ENCODE measurements around the gene GARIN3. TPM values are rescaled to one million over a fixed set of nuclear protein-coding genes. Genes with fewer than 3 reads are reported as not detected.

Gene GARIN3
- polyA plus RNA-seq, 2 donors: not detected

DNA sequence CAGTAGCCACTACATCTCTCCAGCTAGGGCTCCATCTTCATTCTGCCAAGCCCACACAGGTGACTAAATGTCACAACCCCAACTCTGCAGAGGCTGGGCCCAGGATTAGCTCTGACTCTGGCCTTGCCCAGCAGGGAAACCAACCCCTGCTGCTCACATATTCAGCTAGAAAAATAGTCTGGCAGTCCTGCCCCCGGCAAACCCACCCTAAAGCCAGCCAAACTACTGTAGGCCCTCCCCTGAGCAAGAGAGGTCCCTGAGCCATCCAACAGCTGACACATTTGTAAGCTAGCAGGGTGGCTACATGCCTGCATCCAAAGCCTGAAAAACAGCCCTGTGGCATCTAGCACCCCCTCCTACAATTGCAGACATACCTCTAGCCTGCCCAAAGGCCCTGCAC lies 46.0 kb downstream of the GARIN3 start:
- Histone ChIP-seq H3K9me3 (ENCODE audit: control insufficient read depth in 2 of 2, insufficient read depth in 1 of 2, low read depth in 1 of 2, low read length in 1 of 2) (peaks cover 2 to 5% of the 10 kb centered on the region in 2 donors), H3K27me3 (ENCODE audit: control insufficient read depth in 1 of 2, insufficient read depth in 2 of 2, low read length in 2 of 2) (no peaks in the 10 kb centered on the region), H3K36me3 (ENCODE audit: control insufficient read depth in 2 of 2, insufficient read depth in 2 of 2, low read length in 1 of 2) (no peaks in the 10 kb centered on the region), H3K27ac (ENCODE audit: low read depth in 2 of 2, low read length in 1 of 2) (no peak overlapping the region), H3K4me1 (ENCODE audit: control insufficient read depth in 2 of 2, insufficient read depth in 2 of 2, low read length in 1 of 2) (no peaks in the 10 kb centered on the region), H3K4me3 (ENCODE audit: low read depth in 1 of 2, low read length in 2 of 2) (no peak overlapping the region)
- WGBS, 2 donors: 60 to 89% methylated on average over 1 of the region's 1 CpG

DNA sequence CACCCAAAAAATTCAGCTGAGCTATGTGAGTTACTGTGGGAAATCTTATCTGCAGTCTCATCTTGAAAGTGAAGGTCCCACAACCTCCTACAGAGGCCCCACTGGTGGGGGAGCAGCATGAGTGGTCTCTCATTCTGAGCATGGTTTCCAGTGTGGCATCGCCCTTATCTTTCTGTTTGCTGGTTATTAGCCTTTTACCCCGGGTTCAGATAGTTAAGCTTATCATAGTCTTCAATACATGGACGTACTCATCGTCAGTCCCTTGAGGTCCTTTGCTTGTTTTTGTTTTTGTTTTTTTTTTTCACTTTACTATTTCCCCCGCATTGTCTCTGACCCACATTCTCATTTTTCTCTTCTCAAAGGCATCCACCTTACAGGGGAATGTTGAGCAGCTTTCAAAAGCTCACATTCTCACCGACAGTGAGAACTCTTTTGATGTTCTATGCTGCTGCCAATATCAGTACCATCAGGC lies 49.5 kb downstream of the GARIN3 start:
- H3K27me3 ChIP-seq (ENCODE audit: control insufficient read depth in 1 of 2, insufficient read depth in 2 of 2, low read length in 2 of 2): no peaks in the 10 kb centered on the region
- H3K27ac ChIP-seq (ENCODE audit: low read depth in 2 of 2, low read length in 1 of 2): no peak overlapping the region
- H3K4me1 ChIP-seq (ENCODE audit: control insufficient read depth in 2 of 2, insufficient read depth in 2 of 2, low read length in 1 of 2): no peaks in the 10 kb centered on the region
- no peak overlapping the region for H3K4me3 ChIP-seq (ENCODE audit: low read depth in 1 of 2, low read length in 2 of 2)
- peaks cover 0 to 5% of the 10 kb centered on the region in 2 donors for H3K9me3 ChIP-seq (ENCODE audit: control insufficient read depth in 2 of 2, insufficient read depth in 1 of 2, low read depth in 1 of 2, low read length in 1 of 2)
- H3K36me3 ChIP-seq (ENCODE audit: control insufficient read depth in 2 of 2, insufficient read depth in 2 of 2, low read length in 1 of 2): no peaks in the 10 kb centered on the region
- 66 to 75% methylated on average over 6 of the region's 6 CpGs for WGBS, 2 donors

DNA sequence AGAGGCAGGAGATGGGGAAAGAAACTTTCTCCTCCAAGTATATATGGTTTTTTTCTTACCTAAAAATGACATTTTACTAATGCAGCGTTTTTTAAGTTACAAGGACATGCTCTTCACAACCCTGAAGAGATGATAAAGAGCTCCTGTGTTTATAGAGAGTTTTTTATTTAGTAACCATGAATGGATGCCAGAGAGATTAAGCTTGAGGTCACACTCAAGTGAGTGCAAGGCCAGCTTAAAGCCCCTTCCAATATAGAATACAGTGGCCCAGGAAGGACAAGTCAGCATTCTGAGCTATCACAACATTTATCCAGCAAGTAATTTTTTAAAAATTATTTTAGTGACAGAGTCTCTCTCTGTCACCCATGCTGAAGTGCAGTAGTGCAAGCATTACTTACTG lies 50.6 kb downstream of the GARIN3 start:
- Histone ChIP-seq H3K4me3 (ENCODE audit: low read depth in 1 of 2, low read length in 2 of 2) (no peak overlapping the region), H3K27me3 (ENCODE audit: control insufficient read depth in 1 of 2, insufficient read depth in 2 of 2, low read length in 2 of 2) (no peaks in the 10 kb centered on the region), H3K4me1 (ENCODE audit: control insufficient read depth in 2 of 2, insufficient read depth in 2 of 2, low read length in 1 of 2) (no peaks in the 10 kb centered on the region), H3K9me3 (ENCODE audit: control insufficient read depth in 2 of 2, insufficient read depth in 1 of 2, low read depth in 1 of 2, low read length in 1 of 2) (no peaks in the 10 kb centered on the region), H3K27ac (ENCODE audit: low read depth in 2 of 2, low read length in 1 of 2) (no peak overlapping the region), H3K36me3 (ENCODE audit: control insufficient read depth in 2 of 2, insufficient read depth in 2 of 2, low read length in 1 of 2) (no peaks in the 10 kb centered on the region)
- 27 to 42% methylated on average over 1 of the region's 1 CpG for WGBS, 2 donors

- Histone ChIP-seq H3K27ac (ENCODE audit: low read depth in 2 of 2, low read length in 1 of 2) (no peak overlapping the region), H3K4me3 (ENCODE audit: low read depth in 1 of 2, low read length in 2 of 2) (no peak overlapping the region), H3K36me3 (ENCODE audit: control insufficient read depth in 2 of 2, insufficient read depth in 2 of 2, low read length in 1 of 2) (no peaks in the 10 kb centered on the region), H3K9me3 (ENCODE audit: control insufficient read depth in 2 of 2, insufficient read depth in 1 of 2, low read depth in 1 of 2, low read length in 1 of 2) (no peaks in the 10 kb centered on the region), H3K4me1 (ENCODE audit: control insufficient read depth in 2 of 2, insufficient read depth in 2 of 2, low read length in 1 of 2) (no peaks in the 10 kb centered on the region), H3K27me3 (ENCODE audit: control insufficient read depth in 1 of 2, insufficient read depth in 2 of 2, low read length in 2 of 2) (no peaks in the 10 kb centered on the region)
These were observed 51.1 kb downstream of the GARIN3 start for GRCh38 chr5:157115012-157115411.

DNA sequence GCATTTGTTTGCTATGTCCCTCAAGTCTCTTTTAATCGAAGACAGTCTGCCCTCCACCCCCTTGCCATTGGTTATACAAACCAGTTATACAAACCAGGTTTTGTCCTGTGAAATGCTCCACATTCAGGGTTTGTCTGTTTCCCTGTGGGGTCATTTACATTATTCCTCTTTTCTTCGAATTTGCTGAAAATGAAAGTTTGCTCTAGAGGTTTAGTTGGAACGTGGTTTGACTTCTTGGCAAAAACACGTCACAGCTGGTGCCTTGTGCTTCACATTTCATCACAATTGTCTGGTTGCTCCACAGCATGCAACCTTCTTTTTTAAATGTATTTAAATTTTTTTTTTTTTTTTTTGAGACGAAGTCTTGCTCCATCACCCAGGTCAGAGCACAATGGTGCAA lies 53.1 kb downstream of the GARIN3 start:
- Histone ChIP-seq H3K9me3 (ENCODE audit: control insufficient read depth in 2 of 2, insufficient read depth in 1 of 2, low read depth in 1 of 2, low read length in 1 of 2) (no peaks in the 10 kb centered on the region), H3K27ac (ENCODE audit: low read depth in 2 of 2, low read length in 1 of 2) (no peak overlapping the region), H3K4me3 (ENCODE audit: low read depth in 1 of 2, low read length in 2 of 2) (no peak overlapping the region), H3K36me3 (ENCODE audit: control insufficient read depth in 2 of 2, insufficient read depth in 2 of 2, low read length in 1 of 2) (no peaks in the 10 kb centered on the region), H3K27me3 (ENCODE audit: control insufficient read depth in 1 of 2, insufficient read depth in 2 of 2, low read length in 2 of 2) (no peaks in the 10 kb centered on the region), H3K4me1 (ENCODE audit: control insufficient read depth in 2 of 2, insufficient read depth in 2 of 2, low read length in 1 of 2) (no peaks in the 10 kb centered on the region)
- WGBS, 2 donors: 51% methylated on average over 5 of the region's 5 CpGs

Other genes starting within 250 kb of the GARIN3 start
- under 1 TPM in 1 of 2 donors, not detected in 1; 0.04 TPM for gene TIMD4, start 203.0 kb downstream of the GARIN3 start, polyA plus RNA-seq
- gene HAVCR1, start 107.1 kb downstream of the GARIN3 start, polyA plus RNA-seq: not detected
- gene HAVCR2, start 57.2 kb downstream of the GARIN3 start, polyA plus RNA-seq: under 1 TPM; 0.47 to 0.91 TPM
- 1 to 10 TPM; 7.4 to 8.2 TPM for gene MED7, start 23.4 kb downstream of the GARIN3 start, polyA plus RNA-seq
- gene ITK, start 14.6 kb upstream of the GARIN3 start, polyA plus RNA-seq: under 1 TPM; 0.58 to 0.84 TPM
- gene CYFIP2, start 99.9 kb upstream of the GARIN3 start, polyA plus RNA-seq: 1 to 10 TPM; 2.0 to 3.3 TPM

Data from esophagus (tissue), 2 donors.